GM12865 (cell line): ENCODE results near the gene FAM83F.

Source experiments
- DNase-seq: peaks from one replicate; pipeline ENCODE4 v3.0.0; 2010; ENCODE audit warnings: low read depth
- H3K4me3 ChIP-seq: 2 replicates; pipeline ENCODE4 v1.5.1; 2011; ENCODE audit warnings: mild to moderate bottlenecking, low read depth, low read length, control low read depth
- CTCF ChIP-seq: IDR thresholded peaks from 2 replicates; pipeline ENCODE4 v1.5.1; 2011; ENCODE audit warnings: low read length, control low read depth, low read depth, inconsistent platforms; ENCODE audit not compliant: insufficient read depth; ENCODE audit errors: missing control alignments

Gene FAM83F

GRCh38 chr22:40036591-40037225, 42.0 kb downstream of the FAM83F start:
- H3K4me3 ChIP-seq, result no peak overlapping the region
- TF ChIP-seq CTCF, result peak; percentile 89
- peak; percentile 88 for DNase-seq

- DNase-seq, result no peak
- no peak for TF ChIP-seq CTCF
- H3K4me3 ChIP-seq, result no peak overlapping the region
Observed at GRCh38 chr22:40037320-40037719, 42.6 kb downstream of the FAM83F start.

GRCh38 chr22:40039482-40040115, 44.8 kb downstream of the FAM83F start:
- no peak for TF ChIP-seq CTCF
- no peak overlapping the region for H3K4me3 ChIP-seq
- no peak for DNase-seq

GRCh38 chr22:40040927-40041326, 46.2 kb downstream of the FAM83F start:
- TF ChIP-seq CTCF, result no peak
- no peak for DNase-seq

GRCh38 chr22:40041366-40042137, 46.8 kb downstream of the FAM83F start:
- no peak for DNase-seq
- no peak overlapping the region for H3K4me3 ChIP-seq
- TF ChIP-seq CTCF, result no peak

More at GRCh38 chr22:40040927-40041326, 46.2 kb downstream of the FAM83F start:
- H3K4me3 ChIP-seq, result no peak overlapping the region

- no peak overlapping the region for H3K4me3 ChIP-seq
- DNase-seq, result no peak
- TF ChIP-seq CTCF, result no peak
Observed at GRCh38 chr22:40042312-40042711, 47.6 kb downstream of the FAM83F start.
